Hepatocyte (in vitro differentiated cells): ENCODE data around the gene TESK1. TPM values are rescaled to one million over a fixed set of nuclear protein-coding genes. Genes with fewer than 3 reads are reported as not detected.

Experiments
- DNase-seq: peaks from one replicate; pipeline ENCODE4 v3.0.0-alpha.2; 2016; ENCODE audit warnings: low spot score
- H2AFZ ChIP-seq: fragments of 200-600 bp; sonication (generic); 2 replicates; pipeline ENCODE4 v1.6.0; 2016; ENCODE audit warnings: antibody characterized with exemption, mild to moderate bottlenecking
- H3K27ac ChIP-seq: fragments of 200-600 bp; sonication (generic); 2 replicates; pipeline ENCODE4 v1.5.1; 2016; ENCODE audit warnings: mild to moderate bottlenecking
- H3K27me3 ChIP-seq: fragments of 200-600 bp; sonication (generic); 2 replicates; pipeline ENCODE4 v1.6.1; 2016
- H3K36me3 ChIP-seq: fragments of 200-600 bp; sonication (generic); replicated peaks from 2 replicates; pipeline ENCODE4 v1.5.1; 2016; ENCODE audit warnings: low read depth; ENCODE audit not compliant: insufficient read depth
- H3K4me1 ChIP-seq: fragments of 200-600 bp; sonication (generic); 2 replicates; pipeline ENCODE4 v1.5.1; 2016; ENCODE audit warnings: mild to moderate bottlenecking, moderate library complexity; ENCODE audit not compliant: insufficient read depth
- H3K4me2 ChIP-seq: fragments of 200-600 bp; sonication (generic); 2 replicates; pipeline ENCODE4 v1.6.0; 2016
- H3K4me3 ChIP-seq: fragments of 200-600 bp; sonication (generic); 2 replicates; pipeline ENCODE4 v1.5.1; 2016; ENCODE audit warnings: mild to moderate bottlenecking
- H3K79me2 ChIP-seq: fragments of 200-600 bp; sonication (generic); 2 replicates; pipeline ENCODE4 v1.6.0; 2017; ENCODE audit warnings: mild to moderate bottlenecking
- H3K9me2 ChIP-seq: fragments of 200-600 bp; sonication (generic); replicated peaks from 2 replicates; pipeline ENCODE4 v1.6.0; 2017; ENCODE audit warnings: mild to moderate bottlenecking; ENCODE audit not compliant: insufficient read depth
- H3K9me3 ChIP-seq: fragments of 200-600 bp; sonication (generic); 2 replicates; pipeline ENCODE4 v1.5.1; 2016; ENCODE audit warnings: low read depth, mild to moderate bottlenecking
- H4K20me1 ChIP-seq: fragments of 200-600 bp; sonication (generic); 2 replicates; pipeline ENCODE4 v1.6.0; 2016; ENCODE audit warnings: mild to moderate bottlenecking; ENCODE audit not compliant: insufficient read depth, poor library complexity, severe bottlenecking
- EZH2 ChIP-seq: fragments of 200-600 bp; sonication (generic); IDR thresholded peaks from 2 replicates; pipeline ENCODE4 v1.6.1; 2016; ENCODE audit warnings: antibody characterized with exemption, mild to moderate bottlenecking, borderline replicate concordance
- EZH2phosphoT487 ChIP-seq: fragments of 200-600 bp; sonication (generic); IDR thresholded peaks from one replicate; pipeline ENCODE4 v1.6.1; 2018; ENCODE audit warnings: antibody characterized with exemption, mild to moderate bottlenecking, low read depth, moderate library complexity; ENCODE audit not compliant: unreplicated experiment, severe bottlenecking
- WGBS: methylation state at CpG from one replicate; pipeline ENCODE4 v1.1.6; 2016; ENCODE audit warnings: low lambda C conversion rate; ENCODE audit errors: missing lambda C conversion rate; 5-methylcytosine and 5-hydroxymethylcytosine counted together
- polyA plus RNA-seq: library from polyadenylated mRNA; unstranded; fragments of >200 nt; fragmentation: Nextera tagmentation; extraction: Ambion mirVana; gene quantifications from 2 replicates; pipeline ENCODE4 v1.2.1, GENCODE V29; 2016
- total RNA-seq: library from RNA; depleted of rRNA; stranded (reverse); fragments of >200 nt; gene quantifications from 2 replicates; pipeline ENCODE4 v1.2.3, GENCODE V29; 2014
- TF ChIP-seq, protein P1 (sequence below): fragments of 200-600 bp; sonication (generic); IDR thresholded peaks from 2 replicates; pipeline ENCODE4 v1.5.1; 2016; ENCODE audit warnings: antibody characterized with exemption, mild to moderate bottlenecking; ENCODE audit not compliant: poor library complexity

Gene TESK1
- total and polyA plus RNA-seq, 2 experiments from 2014 or later = 17.4 to 30.3 TPM

DNA sequence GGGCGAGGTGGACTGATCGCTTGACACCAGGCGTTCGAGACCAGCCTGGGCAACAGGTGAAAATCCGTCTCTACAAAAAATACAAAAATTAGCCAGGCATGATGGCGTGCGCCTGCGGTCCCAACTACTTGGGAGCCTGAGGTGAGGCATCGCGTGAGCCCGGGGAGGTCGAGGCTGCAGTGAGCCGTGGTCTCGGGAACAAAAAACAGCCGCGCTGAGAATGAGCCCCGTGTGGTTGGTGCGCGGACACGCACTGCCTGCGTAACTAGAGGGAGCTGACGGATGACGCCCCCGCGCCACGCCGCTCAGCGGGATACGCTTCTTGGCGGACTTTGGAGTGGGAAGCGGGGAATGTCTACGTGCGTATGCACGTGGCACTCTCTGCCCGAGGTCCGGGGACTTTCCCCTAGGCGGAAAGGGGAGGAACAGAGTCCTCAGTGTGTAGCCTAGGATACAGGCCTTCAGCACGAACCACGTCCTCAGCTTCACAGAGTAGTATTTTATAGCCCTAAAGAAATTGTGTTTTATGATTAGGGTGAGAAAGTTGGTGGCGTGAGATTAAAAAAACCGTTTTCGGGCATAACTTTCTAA lies 52.6 kb downstream of the TESK1 start, which contains the start of gene RMRP:
RMRP (minus strand) TSS at position 474 of the 591 bp plus-strand sequence.
- H4K20me1 ChIP-seq = no peaks in the 10 kb centered on the region
- peak within 1 kb of the TSS; percentile 38 for H2AFZ ChIP-seq
- peak within 1 kb of the TSS; percentile 70 for H3K4me2 ChIP-seq
- H3K9me2 ChIP-seq = no peaks in the 10 kb centered on the region
- H3K9me3 ChIP-seq = no peaks in the 10 kb centered on the region
- H3K36me3 ChIP-seq = no peaks in the 10 kb centered on the region
- WGBS = 1% methylated on average over 42 of the region's 42 CpGs
- peaks cover 11% of the 10 kb centered on the region for H3K79me2 ChIP-seq
- peak; percentile 98 for DNase-seq
- H3K27ac ChIP-seq = peak within 1 kb of the TSS; percentile 98
- peaks cover 6% of the 10 kb centered on the region for H3K4me1 ChIP-seq
- peak within 1 kb of the TSS; percentile 50 for H3K4me3 ChIP-seq
- no peaks in the 10 kb centered on the region for H3K27me3 ChIP-seq
- TF ChIP-seq, protein P1, sequence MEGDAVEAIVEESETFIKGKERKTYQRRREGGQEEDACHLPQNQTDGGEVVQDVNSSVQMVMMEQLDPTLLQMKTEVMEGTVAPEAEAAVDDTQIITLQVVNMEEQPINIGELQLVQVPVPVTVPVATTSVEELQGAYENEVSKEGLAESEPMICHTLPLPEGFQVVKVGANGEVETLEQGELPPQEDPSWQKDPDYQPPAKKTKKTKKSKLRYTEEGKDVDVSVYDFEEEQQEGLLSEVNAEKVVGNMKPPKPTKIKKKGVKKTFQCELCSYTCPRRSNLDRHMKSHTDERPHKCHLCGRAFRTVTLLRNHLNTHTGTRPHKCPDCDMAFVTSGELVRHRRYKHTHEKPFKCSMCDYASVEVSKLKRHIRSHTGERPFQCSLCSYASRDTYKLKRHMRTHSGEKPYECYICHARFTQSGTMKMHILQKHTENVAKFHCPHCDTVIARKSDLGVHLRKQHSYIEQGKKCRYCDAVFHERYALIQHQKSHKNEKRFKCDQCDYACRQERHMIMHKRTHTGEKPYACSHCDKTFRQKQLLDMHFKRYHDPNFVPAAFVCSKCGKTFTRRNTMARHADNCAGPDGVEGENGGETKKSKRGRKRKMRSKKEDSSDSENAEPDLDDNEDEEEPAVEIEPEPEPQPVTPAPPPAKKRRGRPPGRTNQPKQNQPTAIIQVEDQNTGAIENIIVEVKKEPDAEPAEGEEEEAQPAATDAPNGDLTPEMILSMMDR = no peak
- TF ChIP-seq EZH2phosphoT487 = no peak
- no peak for TF ChIP-seq EZH2

- TF ChIP-seq, protein P1 = peak; percentile 86
- no peak for TF ChIP-seq EZH2phosphoT487
- no peak for TF ChIP-seq EZH2
- peaks cover 11% of the 10 kb centered on the region for H3K79me2 ChIP-seq
- H4K20me1 ChIP-seq = no peaks in the 10 kb centered on the region
- peak within 1 kb of the TSS; percentile 98 for H3K27ac ChIP-seq
- H3K4me1 ChIP-seq = peaks cover 6% of the 10 kb centered on the region
- H3K9me3 ChIP-seq = no peaks in the 10 kb centered on the region
- H2AFZ ChIP-seq = peak within 1 kb of the TSS; percentile 38
- H3K9me2 ChIP-seq = no peaks in the 10 kb centered on the region
- DNase-seq = peak; percentile 96
- H3K4me2 ChIP-seq = peak within 1 kb of the TSS; percentile 70
- WGBS = 1% methylated on average over 62 of the region's 67 CpGs
- peak within 1 kb of the TSS; percentile 50 for H3K4me3 ChIP-seq
- no peaks in the 10 kb centered on the region for H3K27me3 ChIP-seq
- H3K36me3 ChIP-seq = no peaks in the 10 kb centered on the region
Measured at GRCh38 chr9:35658137-35658967, 53.3 kb downstream of the TESK1 start, which contains the start of gene CCDC107. Gene CCDC107, plus strand, starts transcription at chr9:35658292. Its CDS starts 88 bp downstream, at chr9:35658380.

GRCh38 chr9:35658968-35659220 lies 53.8 kb downstream of the TESK1 start:
- 0% methylated on average over 2 of the region's 2 CpGs for WGBS
- TF ChIP-seq EZH2phosphoT487 (no peak), EZH2 (no peak)
- TF ChIP-seq, protein P1 = no peak
- H3K79me2 ChIP-seq = peaks cover 11% of the 10 kb centered on the region
- H4K20me1 ChIP-seq = no peaks in the 10 kb centered on the region
- DNase-seq = peak; percentile 37
- H3K9me3 ChIP-seq = no peaks in the 10 kb centered on the region
- no peaks in the 10 kb centered on the region for H3K27me3 ChIP-seq
- H3K4me3 ChIP-seq = peak overlapping the region; percentile 50
- peak overlapping the region; percentile 70 for H3K4me2 ChIP-seq
- H3K9me2 ChIP-seq = no peaks in the 10 kb centered on the region
- peak overlapping the region; percentile 38 for H2AFZ ChIP-seq
- H3K27ac ChIP-seq = peak overlapping the region; percentile 98
- peaks cover 6% of the 10 kb centered on the region for H3K4me1 ChIP-seq
- no peaks in the 10 kb centered on the region for H3K36me3 ChIP-seq
